Measurements from ENCODE around the gene ARHGEF11.

Gene ARHGEF11

GRCh38 chr1:156910309-156910782, 135.2 kb downstream of the ARHGEF11 start:
- no peak for DNase-seq (ENCODE audit: low spot score)

- no peak for DNase-seq (ENCODE audit: low spot score)
These were observed 135.9 kb downstream of the ARHGEF11 start for GRCh38 chr1:156909671-156910070.

- no peak for DNase-seq (ENCODE audit: low spot score)
These were observed 136.6 kb downstream of the ARHGEF11 start for GRCh38 chr1:156908955-156909354.

GRCh38 chr1:156908541-156908940, 137.0 kb downstream of the ARHGEF11 start:
- DNase-seq (ENCODE audit: low spot score): no peak

- DNase-seq (ENCODE audit: low spot score): no peak
These were observed 139.2 kb downstream of the ARHGEF11 start for GRCh38 chr1:156906206-156906906.

GRCh38 chr1:156905651-156906050, 139.9 kb downstream of the ARHGEF11 start:
- no peak for DNase-seq (ENCODE audit: low spot score)

- DNase-seq (ENCODE audit: low spot score): no peak
These were observed 140.4 kb downstream of the ARHGEF11 start for GRCh38 chr1:156905176-156905575.

GRCh38 chr1:156904187-156904959, 141.2 kb downstream of the ARHGEF11 start:
- no peak for DNase-seq (ENCODE audit: low spot score)

- no peak for DNase-seq (ENCODE audit: low spot score)
These were observed 142.0 kb downstream of the ARHGEF11 start for GRCh38 chr1:156903328-156904091.

- DNase-seq (ENCODE audit: low spot score): no peak
These were observed 143.3 kb downstream of the ARHGEF11 start for GRCh38 chr1:156901966-156902915.

- DNase-seq (ENCODE audit: low spot score): no peak
These were observed 144.0 kb downstream of the ARHGEF11 start for GRCh38 chr1:156901590-156901900.

- no peak for DNase-seq (ENCODE audit: low spot score)
These were observed 144.5 kb downstream of the ARHGEF11 start for GRCh38 chr1:156900896-156901589.

- no peak for DNase-seq (ENCODE audit: low spot score)
These were observed 145.4 kb downstream of the ARHGEF11 start for GRCh38 chr1:156899956-156900718.

- DNase-seq (ENCODE audit: low spot score): no peak
These were observed 146.4 kb downstream of the ARHGEF11 start for GRCh38 chr1:156898971-156899664.

- DNase-seq (ENCODE audit: low spot score): no peak
These were observed 147.4 kb downstream of the ARHGEF11 start for GRCh38 chr1:156898161-156898566.

GRCh38 chr1:156897078-156897825, 148.3 kb downstream of the ARHGEF11 start:
- no peak for DNase-seq (ENCODE audit: low spot score)

GRCh38 chr1:156896490-156897033, 149.0 kb downstream of the ARHGEF11 start:
- DNase-seq (ENCODE audit: low spot score): no peak

- DNase-seq (ENCODE audit: low spot score): no peak
These were observed 149.6 kb downstream of the ARHGEF11 start for GRCh38 chr1:156895927-156896326.

- no peak for DNase-seq (ENCODE audit: low spot score)
These were observed 150.1 kb downstream of the ARHGEF11 start for GRCh38 chr1:156895455-156895812.
